Limb (tissue), 2 donors: Measurements from ENCODE around the gene GPR27.
A peak's percentile ranks its signal among the peaks of the same experiment; 100 is the strongest.

Experiments used
- DNase-seq, 2 donors: peaks; one replicate each; pipeline ENCODE4 v3.0.0-alpha.2; 2016; ENCODE audit errors: extremely low spot score in 2 of 2

Gene GPR27

DNA sequence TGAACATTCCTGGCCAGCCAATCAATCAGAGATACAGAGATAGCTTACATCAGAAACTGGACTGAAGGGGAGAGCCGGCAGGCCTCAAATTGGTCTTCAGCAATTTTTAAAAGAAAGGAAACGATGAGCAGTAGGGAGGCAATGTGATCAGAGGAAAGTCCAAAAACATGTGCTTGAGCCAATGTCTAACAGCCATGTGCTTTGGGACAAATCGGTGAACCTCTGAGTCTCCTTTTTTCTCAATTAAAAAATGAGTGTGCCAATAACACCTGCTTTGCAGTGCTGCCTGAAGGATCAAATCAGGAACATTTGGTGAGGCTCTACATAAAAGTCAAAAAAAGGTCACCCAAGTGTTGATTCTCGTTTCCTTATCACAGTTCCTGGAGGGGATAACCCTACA, 21.0 kb upstream of the GPR27 start:
- no peak for DNase-seq

DNA sequence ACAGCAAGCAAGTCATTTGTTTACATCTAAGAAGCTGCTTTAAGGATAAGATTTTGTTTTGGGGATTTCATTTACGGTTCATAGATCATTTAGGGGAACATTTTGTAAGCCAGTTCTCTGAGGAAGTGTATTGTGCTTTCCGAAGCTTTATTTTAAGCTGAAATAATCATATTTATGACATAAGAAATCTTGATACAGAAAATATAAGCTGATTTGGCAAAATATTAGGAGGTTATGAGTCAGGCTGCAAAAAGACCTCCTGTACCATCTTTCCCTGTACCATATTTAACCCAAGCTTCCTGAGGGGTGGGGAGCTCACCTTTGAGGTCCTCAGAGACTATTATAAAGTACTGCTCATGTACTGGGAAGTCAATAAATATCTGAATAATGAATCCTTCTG, 20.3 kb upstream of the GPR27 start:
- DNase-seq = no peak

DNA sequence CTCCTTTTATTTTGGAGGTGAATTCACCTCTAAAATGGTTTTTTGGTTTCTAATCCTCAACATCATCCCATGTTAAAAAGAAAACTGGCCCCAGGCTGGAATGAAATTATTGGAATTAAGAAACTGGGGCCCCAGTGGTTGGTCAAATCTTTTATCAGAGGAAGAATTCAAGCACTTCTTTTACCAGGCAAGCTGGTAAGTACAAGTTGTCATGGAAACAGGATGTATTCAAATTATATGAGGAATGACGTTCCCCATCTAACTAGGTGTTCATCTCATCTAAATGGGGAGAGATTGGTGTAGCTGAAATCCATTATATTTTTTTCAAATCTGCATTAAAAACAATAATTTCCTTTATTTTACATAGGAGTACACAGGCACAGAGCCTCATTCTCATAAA, 18.8 kb upstream of the GPR27 start:
- DNase-seq = no peak

DNA sequence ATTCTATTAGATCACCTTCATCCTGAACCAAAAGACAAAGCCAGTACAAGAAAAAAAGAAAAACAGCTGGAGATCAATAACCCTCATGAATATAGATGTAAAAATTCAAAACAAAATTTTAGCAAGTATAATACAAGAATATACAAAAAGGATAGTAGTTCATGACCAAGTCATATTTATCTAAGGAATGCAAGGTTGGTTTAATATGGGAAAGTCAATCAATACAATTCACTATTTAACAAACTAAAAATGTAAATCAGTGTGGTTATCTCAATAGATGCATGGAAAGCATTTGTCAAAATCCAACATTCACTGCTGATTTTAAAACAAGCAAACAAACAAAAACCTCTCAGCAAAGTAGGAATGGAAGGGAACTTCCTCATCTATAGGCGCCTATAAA, 11.0 kb upstream of the GPR27 start:
- DNase-seq = no peak

DNA sequence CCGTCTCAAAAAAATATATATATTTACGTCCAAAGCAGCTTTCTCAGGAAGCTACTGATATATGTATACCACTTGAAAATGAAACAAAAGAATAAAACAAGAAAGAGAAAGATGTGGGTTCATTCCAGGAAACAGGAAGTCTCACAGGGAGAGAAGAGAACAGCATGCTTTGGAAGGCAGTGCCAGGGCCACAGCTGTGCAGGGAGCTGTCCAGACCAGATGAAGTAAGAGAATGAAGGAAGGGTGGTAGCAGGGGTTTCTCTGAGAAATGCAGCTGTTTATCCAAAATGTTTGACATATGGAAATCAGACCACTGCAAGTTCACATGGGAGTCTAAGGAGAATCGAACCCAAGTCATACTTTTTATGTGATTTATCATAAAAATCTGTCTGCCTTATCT, 8.9 kb upstream of the GPR27 start:
- no peak for DNase-seq

DNA sequence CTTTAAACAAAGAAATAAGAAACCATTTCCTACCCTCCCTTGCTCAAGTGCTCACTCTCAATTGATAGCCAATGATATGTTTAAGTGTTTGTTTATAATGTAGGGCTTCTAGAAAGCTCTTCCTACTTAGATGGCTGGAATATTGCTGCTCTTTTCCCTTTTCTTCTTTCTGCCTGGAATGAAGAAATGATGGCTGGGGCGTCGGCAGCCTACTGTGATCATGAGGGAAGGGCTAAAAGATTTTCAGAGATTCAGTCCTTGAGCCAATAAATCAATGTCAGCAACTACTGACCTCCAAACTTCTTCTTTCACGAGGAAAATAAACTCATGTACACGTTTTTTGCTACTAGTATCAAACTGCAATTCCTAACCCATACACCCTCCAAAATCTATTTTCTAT, 2.1 kb upstream of the GPR27 start:
- no peak for DNase-seq

DNA sequence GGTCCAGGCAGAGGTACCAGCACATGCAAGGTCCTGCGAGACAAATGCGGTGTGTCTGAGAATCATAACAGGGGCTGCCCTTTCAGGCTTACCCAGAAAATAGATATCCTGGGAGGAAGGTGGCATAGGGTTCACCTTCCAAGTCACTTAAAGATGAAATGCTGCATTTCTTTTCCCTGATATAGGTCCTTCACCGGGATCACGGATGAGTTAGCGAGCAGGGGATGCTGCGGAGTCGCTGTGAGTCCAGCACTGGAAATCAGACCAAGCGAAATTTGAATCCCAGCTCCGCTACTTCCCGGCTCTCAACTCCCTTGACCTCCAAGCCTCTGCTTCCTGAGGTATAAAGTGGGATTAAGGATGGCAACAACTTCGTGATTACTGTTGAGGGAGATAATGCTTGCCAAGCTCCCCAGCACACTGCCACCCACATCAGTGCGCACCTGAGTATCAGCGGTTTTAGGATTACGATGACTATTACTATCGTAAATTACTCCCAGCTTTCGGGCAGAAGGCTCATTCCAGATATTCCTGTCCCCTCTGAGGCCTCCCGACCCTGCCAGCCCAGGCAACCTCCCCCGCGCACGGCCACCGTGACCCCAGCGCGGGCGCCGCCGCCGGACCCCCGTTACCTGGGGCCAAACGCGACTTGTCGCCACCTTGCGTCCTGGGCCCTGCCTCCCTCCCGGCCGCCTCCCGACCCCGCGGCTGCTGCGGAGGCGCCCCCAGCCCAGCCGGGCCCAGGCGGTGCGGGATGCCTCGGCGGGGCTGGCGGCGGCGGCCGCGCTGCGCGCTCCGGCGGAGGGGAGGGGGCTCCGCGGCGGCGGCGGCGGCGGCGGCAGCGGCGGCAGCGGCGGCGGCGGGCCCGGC, 589 bp upstream of the GPR27 start:
- DNase-seq = no peak

DNA sequence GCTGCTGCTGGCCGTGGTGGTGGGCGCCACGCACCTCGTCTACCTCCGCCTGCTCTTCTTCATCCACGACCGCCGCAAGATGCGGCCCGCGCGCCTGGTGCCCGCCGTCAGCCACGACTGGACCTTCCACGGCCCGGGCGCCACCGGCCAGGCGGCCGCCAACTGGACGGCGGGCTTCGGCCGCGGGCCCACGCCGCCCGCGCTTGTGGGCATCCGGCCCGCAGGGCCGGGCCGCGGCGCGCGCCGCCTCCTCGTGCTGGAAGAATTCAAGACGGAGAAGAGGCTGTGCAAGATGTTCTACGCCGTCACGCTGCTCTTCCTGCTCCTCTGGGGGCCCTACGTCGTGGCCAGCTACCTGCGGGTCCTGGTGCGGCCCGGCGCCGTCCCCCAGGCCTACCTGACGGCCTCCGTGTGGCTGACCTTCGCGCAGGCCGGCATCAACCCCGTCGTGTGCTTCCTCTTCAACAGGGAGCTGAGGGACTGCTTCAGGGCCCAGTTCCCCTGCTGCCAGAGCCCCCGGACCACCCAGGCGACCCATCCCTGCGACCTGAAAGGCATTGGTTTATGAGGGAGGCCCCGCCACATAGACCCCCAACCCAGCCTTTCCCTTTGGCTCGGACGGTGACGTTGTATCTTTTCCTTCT, 1.1 kb downstream of the GPR27 start:
- no peak for DNase-seq

DNA sequence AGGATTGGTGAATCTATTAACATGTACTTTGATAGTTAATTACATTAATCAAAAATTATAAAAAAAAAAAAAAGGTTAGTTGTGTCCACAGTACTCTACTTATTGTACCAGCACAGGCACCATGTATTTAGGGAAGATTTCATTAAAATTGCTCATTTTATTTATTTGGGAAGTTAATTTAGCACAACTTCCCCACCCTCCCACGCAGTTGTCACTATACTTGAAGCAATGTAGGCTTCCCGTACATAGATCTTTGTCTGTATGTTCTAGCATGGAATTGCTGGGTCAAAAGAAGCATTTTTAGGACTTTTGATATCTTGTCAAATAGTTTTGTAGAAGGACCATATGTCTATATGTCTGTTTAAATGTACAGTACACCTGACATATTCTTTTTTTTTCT, 4.4 kb downstream of the GPR27 start:
- no peak for DNase-seq

DNA sequence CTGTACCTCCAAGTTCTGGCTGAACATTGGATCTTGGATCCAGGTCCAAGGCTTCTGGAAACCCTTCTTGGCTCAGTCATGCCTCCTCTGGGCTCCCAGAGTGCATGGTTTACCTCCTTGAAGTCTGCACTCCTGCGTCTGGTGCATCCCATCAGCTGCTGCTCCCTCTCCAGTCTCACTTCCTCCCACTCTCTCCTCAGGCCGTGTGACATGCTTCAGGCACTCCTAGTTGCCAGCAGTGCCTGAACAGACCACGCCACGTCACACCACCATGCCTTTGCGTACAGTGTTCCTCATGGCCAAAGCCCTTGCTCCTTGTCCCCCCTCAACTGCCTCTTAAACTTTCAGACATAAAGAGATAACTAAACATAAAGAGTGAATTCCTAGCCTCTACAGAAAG, 5.7 kb downstream of the GPR27 start:
- DNase-seq = no peak

DNA sequence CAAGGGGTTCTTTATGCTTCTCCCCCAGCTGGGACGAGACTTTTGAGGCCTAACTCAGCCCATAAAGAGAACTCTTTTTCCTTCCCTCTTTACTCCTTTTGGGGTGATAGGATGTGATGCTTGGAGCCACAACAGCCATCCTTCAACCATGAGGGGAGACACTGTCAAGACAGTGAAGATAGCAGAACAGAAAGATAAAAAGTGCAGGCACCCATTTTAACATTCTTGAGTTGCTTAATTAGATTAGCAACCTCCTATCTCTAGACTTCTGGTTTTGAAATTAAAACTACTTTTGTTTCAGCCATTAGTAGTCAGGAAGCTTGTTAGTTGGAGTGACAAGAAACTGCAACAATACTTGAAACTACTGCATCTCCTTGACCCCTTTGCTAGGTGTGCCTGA, 6.5 kb downstream of the GPR27 start:
- DNase-seq = no peak

DNA sequence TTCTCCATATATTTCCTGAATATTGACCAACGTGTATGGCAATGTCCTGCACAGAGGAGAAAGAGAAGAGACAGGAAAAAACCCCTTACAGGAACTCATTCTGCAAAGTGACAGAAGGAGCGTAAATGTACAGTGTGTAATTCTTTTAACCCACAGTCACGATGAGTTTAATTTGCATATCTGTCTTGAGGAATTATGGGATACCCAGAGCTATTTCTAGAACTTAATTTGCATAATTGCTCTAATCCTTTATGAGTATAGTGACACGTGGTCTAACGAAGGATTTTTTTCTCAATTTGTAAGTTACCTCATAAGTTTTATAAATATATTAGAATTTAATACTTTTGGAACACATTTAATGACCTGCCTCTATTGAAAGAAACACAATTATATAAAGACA, 9.8 kb downstream of the GPR27 start:
- DNase-seq = no peak

DNA sequence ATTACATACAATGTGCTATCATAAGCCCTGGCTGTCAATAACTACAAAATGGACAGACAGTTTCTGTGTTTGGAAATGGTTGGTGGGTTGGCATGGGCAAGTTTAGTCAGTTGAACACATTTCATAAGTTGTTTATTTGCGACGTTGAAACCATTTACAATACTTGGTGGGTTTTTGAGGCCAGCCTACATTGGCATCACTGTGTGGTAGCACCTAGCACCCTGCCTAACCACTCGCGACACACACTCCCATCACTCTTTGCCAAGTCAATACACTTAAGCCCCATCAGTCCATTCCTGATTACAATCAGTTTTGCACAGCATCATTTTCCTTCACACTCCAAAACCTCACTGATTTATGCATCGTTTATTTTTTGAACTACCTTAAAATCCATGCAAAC, 17.5 kb downstream of the GPR27 start:
- DNase-seq = no peak

DNA sequence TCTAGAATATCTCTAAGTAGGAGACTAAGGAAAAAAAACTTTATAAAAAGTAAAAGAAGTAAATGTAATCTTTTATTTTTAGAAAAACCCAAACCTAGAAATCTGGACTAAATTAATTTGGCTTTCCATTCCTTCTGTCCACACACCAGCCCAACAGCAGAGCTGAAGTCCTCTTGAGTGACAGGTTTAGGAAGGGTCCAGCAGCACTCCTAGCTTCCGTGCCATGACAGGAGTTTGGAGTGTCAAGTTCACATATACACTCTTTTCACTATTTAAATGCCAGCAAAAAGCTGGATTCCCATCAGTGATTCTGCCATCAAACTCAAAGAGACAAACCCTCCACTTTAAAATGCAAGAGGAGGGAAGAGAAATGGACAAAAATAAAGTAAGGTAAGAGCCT, 18.2 kb downstream of the GPR27 start:
- no peak for DNase-seq

DNA sequence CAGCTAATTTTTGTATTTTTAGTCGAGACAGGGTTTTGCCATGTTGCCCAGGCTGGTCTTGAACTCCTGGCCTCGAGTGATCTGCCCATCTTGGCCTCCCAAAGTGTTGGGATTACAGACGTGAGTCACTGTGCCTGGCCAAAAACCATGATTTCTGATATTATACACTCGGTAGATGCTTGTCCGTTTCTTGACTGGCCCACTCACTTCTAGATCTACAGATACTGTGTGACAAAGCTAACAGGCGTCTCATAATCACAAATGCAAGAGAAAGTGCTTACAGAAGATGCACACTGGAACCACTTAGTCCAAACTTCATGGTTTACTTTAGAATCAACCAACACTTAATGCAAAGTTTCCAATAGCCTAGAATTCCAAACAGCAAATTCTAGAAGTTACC, 22.9 kb downstream of the GPR27 start:
- no peak for DNase-seq

DNA sequence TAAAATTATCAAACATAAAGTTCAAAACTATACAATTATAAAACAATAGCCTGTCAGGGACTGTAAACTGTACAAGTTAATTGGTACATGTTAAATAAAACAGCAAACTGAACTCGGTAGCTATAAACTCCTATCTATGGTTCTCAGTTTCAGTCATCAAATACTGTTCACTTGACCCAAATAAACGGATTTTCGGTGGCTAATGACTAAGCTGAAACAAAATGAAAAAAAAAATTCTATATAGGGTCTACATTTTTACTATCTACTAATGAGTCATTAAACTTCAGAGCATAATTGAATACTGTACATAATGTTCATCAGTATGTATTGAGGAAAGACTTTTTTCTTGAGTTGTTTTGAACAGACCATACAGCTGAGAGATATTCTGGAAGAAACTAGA, 24.7 kb downstream of the GPR27 start:
- DNase-seq = no peak

DNA sequence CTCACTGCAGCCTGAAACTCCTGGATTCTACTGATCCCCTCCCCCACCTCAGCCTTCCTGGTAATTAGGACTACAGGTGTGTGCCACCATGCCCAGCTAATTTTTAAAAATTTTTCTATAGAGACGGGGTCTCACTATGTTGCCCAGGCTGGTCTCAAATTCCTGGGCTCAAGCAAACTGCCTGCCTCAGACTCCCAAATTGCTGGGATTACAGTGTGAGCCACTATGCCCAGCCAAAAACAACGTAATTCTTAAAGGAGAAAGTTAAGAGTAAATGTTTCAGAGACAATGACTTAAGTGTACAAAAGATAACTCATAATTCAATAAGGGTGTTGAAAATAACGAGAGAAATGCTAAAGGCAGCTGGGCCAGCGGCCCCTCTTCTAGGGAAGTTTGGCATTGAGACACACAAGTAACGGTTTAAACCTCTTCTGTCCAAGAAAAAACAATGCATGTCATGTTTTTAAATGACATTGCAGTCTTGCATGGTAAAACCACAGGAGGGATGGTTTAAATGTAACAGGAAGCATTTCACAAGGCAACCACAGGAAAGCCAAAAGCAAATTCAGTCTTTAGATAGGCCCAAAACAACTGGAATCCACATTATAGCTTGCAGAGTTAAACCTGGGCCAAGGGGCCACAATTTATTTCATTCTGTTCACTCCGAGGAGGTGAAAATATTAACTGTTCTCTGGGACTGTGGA, 26.2 kb downstream of the GPR27 start:
- no peak for DNase-seq

DNA sequence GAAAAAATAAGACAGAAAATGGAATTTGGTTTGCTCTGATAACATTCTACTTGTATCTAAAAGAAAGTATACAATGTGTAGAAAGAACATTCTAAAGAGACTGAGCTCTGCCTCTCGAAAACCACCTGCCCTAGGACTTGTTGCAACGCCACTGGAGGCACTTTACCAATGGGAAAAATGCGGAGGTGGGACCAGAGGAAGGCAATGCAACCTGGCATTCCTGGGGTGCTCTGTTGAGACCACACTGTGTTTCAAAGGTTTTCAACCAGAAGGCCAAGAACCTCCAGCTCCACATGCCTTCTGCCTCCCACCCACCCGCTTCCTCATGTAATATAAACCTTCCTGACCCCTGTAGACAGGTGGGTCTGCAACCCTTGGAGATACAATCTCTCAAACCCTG, 26.8 kb downstream of the GPR27 start:
- DNase-seq = no peak

DNA sequence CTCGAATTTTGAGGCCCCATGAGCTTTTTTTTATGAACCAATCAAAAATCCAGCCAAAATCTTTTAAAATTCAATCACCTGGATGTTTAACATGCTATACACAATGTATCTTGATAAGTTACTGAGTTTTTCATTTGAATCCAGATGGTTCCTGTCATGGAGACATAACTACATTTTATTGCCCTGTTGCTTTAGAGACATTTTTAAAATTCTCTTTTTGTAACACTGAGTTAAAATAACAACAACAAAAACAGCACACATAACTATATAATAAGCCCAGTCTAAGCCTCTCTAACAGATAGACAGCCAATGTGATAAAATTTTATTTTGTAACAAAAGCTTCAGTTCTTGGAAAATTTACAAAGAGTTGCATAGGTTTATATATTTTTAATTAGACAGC, 29.5 kb downstream of the GPR27 start:
- DNase-seq = no peak

DNA sequence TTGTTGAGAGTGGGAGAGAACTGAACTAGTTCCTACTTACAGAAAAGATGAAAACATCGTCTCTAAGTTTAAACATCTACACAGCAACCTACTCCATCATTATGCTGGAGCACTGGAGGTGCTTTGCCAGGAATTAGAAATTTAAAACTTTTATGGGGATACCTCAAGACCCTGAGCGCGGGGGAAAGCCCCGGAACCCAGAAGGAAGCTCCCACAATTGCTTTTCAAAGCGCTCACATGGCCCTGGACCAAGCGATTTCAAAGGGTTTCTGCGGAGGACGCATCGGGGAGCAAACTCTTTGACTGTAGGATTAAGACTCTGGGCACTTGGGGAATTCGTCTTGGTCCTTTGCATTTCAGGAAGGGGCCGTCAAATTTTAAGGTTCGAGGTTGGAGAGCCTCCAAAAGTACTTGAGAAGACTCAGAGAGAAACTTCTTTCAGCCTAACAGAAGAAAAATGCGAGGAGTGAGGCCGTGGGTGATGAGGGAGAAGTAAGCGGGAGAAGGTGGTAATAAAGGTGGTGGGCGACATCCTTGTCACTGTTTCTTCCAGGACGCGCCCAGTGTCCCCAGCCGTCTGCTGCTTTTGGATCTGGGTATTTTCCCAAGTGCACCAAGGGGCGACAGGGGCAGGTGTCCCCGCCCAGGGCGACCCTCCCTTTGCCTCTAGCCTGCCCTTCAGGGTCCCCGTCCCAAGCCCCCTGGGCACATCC, 30.7 kb downstream of the GPR27 start:
- DNase-seq = peak in 1 of 2 donors; percentile 42

DNA sequence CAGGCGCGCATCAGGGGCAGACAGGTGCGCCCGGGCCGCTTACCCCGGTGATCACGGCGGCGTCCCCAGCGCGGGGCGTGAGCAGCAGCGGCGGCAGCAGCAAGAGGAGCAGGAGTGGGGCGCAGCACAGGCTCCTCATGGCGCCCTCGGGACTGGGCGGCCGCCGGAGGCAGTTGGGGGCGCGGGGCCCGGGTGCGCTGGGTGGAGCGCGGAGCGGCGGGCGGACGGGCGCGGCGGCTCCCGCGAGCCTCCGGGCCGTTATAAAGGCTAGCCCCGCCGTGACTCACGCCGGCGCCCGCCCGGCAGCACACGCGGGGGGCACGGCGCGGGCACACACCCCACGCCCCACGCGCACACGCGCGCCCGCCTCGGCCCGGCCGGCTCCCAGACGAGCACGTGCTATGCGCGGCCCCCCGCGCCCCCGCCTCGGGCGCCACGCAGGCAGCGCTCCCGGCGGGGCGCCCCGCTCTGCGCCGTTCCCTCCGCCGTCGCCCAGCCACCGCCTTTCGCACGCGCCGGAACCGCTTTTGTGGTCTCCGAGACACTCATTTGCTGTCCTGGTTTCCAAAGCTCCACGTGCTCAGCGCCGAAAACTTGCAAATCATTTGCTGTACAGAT, 31.4 kb downstream of the GPR27 start, which contains the start of gene PROK2:
PROK2 (minus strand) TSS at position 235 of the 618 bp plus-strand sequence; CDS start at position 139, 96 bp downstream.
- peak in 1 of 2 donors; percentile 59 for DNase-seq
